Esophagus squamous epithelium (tissue), 5 donors: ENCODE results near the gene GRIN2D. TPM values are rescaled to one million over a fixed set of nuclear protein-coding genes. Genes with fewer than 3 reads are reported as not detected.

ENCODE experiments used
- DNase-seq: peaks from one replicate; lab custom pipeline; 2025; lab: John Stamatoyannopoulos, UW
- H3K27ac ChIP-seq, 4 donors: fragments of 200-600 bp; sonication (generic); one replicate each; pipeline ENCODE4 v1.5.1; 2016 to 2019; ENCODE audit warnings: mild to moderate bottlenecking in 1 of 4
- H3K27me3 ChIP-seq, 4 donors: fragments of 200-600 bp; sonication (generic); 1 replicate in 3 of 4; 2 replicates in 1 of 4; pipeline versions ENCODE4 v1.5.1 to v1.6.0; 2017 to 2021; ENCODE audit warnings: antibody characterized with exemption in 1 of 4
- H3K36me3 ChIP-seq, 3 donors: fragments of 200-600 bp; sonication (generic); one replicate each; pipeline ENCODE4 v1.5.1; 2016 to 2019
- H3K4me1 ChIP-seq, 3 donors: fragments of 200-600 bp; sonication (generic); one replicate each; pipeline ENCODE4 v1.5.1; 2017 to 2019
- H3K4me3 ChIP-seq, 4 donors: fragments of 200-600 bp; sonication (generic); 1 replicate in 3 of 4; 2 replicates in 1 of 4; pipeline ENCODE4 v1.5.1; 2016 to 2019; ENCODE audit warnings: mild to moderate bottlenecking in 2 of 4, moderate library complexity in 1 of 4
- H3K9me3 ChIP-seq, 3 donors: fragments of 200-600 bp; sonication (generic); one replicate each; pipeline ENCODE4 v1.5.1; 2016 to 2019
- POLR2A ChIP-seq, 4 donors: fragments of 450-650 bp; IDR thresholded peaks; one replicate each; pipeline ENCODE4 v1.6.1; 2017; ENCODE audit warnings: antibody characterized with exemption in 4 of 4, mild to moderate bottlenecking in 4 of 4, moderate library complexity in 3 of 4
- WGBS, 2 donors: methylation state at CpG; one replicate each; pipeline ENCODE4 v1.1.5; 2018; 5-methylcytosine and 5-hydroxymethylcytosine counted together
- intact Hi-C: fragments of 100-400 bp; cut with DNase I; formaldehyde crosslinking; loops from one replicate; pipeline ENCODE4 v1.15.0; 2022
- total RNA-seq, 4 donors: library from RNA; depleted of rRNA; stranded (reverse); fragments of >200 nt; gene quantifications; one replicate each; pipeline ENCODE4 v1.1.0, GENCODE V29; 2016
- TF ChIP-seq, protein P1 (sequence below), 6 experiments: fragments of 450-650 bp in 4 of 6; fragments of 200-600 bp in 2 of 6; sonication (generic) in 2 of 6; IDR thresholded peaks; one replicate each; pipeline ENCODE4 v1.5.1; 2016 to 2019; ENCODE audit warnings: antibody characterized with exemption in 6 of 6, mild to moderate bottlenecking in 4 of 6, moderate library complexity in 4 of 6
- donor health status: DM: yes; HTN: yes; CAD: no.

The GRIN2D gene
- total RNA-seq, 4 donors from 2014 or later, result 0.09 to 0.47 (median 0.15) TPM

DNA sequence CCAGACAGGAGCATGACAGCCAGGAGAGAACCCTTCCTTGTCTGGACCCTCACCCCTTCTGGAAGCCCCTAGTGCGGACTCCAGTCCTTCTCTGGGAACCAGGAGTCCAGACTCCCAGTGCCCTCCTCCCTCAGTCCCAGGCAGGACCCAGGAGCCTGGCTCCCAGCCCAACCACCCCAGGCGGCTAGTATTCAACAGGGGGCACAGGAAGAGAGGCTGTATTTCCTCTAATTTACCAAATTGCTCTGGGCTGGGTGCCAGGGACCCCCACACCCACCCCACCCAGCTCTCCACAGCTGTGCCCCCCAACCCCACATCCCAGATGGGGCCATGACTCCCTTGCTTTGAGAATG, 3.3 kb downstream of the GRIN2D start:
- Histone ChIP-seq H3K4me1 (peaks cover 20 to 53% (median 21%) of the 10 kb centered on the region in 3 donors), H3K27me3 (peaks cover 9 to 68% (median 30%) of the 10 kb centered on the region in 4 donors), H3K4me3 (no peak overlapping the region), H3K36me3 (no peaks in the 10 kb centered on the region), H3K27ac (no peak overlapping the region), H3K9me3 (no peaks in the 10 kb centered on the region)
- WGBS, 2 donors, result 40 to 100% methylated on average over 1 of the region's 2 CpGs
- TF ChIP-seq, protein P1, sequence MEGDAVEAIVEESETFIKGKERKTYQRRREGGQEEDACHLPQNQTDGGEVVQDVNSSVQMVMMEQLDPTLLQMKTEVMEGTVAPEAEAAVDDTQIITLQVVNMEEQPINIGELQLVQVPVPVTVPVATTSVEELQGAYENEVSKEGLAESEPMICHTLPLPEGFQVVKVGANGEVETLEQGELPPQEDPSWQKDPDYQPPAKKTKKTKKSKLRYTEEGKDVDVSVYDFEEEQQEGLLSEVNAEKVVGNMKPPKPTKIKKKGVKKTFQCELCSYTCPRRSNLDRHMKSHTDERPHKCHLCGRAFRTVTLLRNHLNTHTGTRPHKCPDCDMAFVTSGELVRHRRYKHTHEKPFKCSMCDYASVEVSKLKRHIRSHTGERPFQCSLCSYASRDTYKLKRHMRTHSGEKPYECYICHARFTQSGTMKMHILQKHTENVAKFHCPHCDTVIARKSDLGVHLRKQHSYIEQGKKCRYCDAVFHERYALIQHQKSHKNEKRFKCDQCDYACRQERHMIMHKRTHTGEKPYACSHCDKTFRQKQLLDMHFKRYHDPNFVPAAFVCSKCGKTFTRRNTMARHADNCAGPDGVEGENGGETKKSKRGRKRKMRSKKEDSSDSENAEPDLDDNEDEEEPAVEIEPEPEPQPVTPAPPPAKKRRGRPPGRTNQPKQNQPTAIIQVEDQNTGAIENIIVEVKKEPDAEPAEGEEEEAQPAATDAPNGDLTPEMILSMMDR (IDR thresholded peaks at IDR 0.05), result no peak
- no peak for TF ChIP-seq POLR2A (IDR thresholded peaks at IDR 0.05)
- no peak for DNase-seq
- intact Hi-C loops, result no loop called here

DNA sequence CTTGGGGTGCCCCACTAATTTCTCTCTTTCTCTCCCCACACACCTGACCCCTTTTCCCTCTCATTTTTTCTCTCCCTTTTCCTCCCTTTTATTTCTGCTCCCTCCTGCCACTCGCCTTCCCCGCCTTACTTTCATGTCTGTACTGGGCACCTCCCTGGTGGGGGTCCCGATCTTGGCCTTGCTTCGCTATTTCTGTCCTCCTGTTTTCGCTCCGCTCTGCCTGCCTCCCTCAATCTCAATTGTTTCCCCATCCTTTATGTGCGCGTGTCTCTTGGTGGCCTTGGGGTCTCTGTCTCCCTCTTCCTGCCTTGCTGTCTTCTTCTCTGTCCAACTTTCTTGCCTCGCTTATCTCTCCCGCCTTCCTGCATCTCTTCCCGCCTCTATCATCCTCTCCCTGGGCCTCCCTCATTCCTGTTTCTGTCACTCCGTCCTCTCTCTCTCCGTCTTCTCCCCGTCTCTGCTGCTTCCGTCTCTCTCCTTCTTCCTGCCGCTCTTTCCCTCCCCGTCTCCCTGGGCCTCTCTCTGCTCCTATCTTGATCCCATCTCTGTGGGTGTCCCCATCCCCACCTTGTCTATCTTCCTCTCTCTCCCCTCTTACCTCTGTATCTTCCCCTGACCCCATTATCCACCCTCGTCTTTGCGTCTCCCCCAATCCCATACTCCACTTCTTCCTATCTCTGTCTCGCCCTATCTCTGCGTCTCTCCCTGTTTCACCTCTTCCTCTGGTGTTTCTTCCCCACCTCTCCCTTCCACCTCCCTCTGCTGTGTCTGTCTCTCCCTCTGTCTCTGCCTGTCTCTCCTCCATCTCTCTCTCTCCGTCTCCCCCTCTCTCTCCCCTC, 4.0 kb downstream of the GRIN2D start:
- peak overlapping the region; percentile 25 to 68 (median 44) for H3K4me3 ChIP-seq
- TF ChIP-seq, protein P1 (IDR thresholded peaks at IDR 0.05), result no peak
- no peak for TF ChIP-seq POLR2A (IDR thresholded peaks at IDR 0.05)
- H3K36me3 ChIP-seq, result no peaks in the 10 kb centered on the region
- H3K4me1 ChIP-seq, result peaks cover 20 to 51% (median 21%) of the 10 kb centered on the region in 3 donors
- H3K27me3 ChIP-seq, result peaks cover 9 to 63% (median 30%) of the 10 kb centered on the region in 4 donors
- no peaks in the 10 kb centered on the region for H3K9me3 ChIP-seq
- intact Hi-C loops, result no loop called here
- 51 to 56% methylated on average over 22 of the region's 22 CpGs for WGBS, 2 donors
- no peak for DNase-seq
- no peak overlapping the region for H3K27ac ChIP-seq

DNA sequence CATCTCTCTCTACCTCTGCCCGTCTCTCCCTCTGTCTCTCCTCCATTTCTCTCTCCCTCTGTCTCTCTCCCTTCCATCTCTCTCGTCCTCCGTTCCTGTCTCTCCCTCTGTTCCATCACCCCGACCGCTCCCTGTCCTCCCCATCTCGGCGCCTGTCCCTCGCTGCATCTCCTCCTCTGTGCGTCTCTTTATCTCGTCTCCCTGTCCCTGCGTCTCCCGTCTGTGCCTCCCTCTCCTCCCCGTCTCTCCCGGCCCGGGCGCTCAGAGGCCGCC, 4.6 kb downstream of the GRIN2D start:
- peak overlapping the region; percentile 25 to 68 (median 44) for H3K4me3 ChIP-seq
- H3K27ac ChIP-seq, result peak overlapping the region in 3 of 4 donors; percentile 50 to 63 (median 58)
- no peak for TF ChIP-seq POLR2A (IDR thresholded peaks at IDR 0.05)
- TF ChIP-seq, protein P1 (IDR thresholded peaks at IDR 0.05), result no peak
- no peaks in the 10 kb centered on the region for H3K36me3 ChIP-seq
- peaks cover 20 to 51% (median 21%) of the 10 kb centered on the region in 3 donors for H3K4me1 ChIP-seq
- H3K9me3 ChIP-seq, result no peaks in the 10 kb centered on the region
- 3 to 5% methylated on average over 12 to 16 of the region's 17 CpGs for WGBS, 2 donors
- intact Hi-C loops, result no loop called here
- peaks cover 9 to 58% (median 30%) of the 10 kb centered on the region in 4 donors for H3K27me3 ChIP-seq
- no peak for DNase-seq

DNA sequence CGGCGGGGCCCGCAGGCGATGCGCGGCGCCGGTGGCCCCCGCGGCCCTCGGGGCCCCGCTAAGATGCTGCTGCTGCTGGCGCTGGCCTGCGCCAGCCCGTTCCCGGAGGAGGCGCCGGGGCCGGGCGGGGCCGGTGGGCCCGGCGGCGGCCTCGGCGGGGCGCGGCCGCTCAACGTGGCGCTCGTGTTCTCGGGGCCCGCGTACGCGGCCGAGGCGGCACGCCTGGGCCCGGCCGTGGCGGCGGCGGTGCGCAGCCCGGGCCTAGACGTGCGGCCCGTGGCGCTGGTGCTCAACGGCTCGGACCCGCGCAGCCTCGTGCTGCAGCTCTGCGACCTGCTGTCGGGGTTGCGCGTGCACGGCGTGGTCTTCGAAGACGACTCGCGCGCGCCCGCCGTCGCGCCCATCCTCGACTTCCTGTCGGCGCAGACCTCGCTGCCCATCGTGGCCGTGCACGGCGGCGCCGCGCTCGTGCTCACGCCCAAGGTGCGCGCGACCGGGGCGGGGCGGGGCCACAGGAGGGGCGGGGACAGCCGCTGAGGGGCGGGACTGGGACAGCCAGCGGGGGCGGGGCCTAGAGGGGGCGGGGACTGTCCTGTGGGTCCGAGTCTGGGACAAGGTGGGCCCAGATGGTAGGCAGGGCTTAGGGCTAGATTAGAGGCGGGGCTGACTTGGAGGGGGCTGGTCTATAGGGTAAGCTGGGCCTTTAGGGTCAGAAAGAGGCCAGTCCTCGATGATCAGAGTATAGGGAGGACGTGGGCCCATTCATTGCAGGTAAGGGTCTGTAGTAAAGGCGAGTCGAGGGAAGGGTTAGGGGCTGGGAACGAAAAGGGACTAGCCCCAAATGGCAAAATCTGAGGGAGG, 5.1 kb downstream of the GRIN2D start:
- no peak for DNase-seq
- peak in 2 of 4 donors; percentile 26 to 60 for TF ChIP-seq POLR2A (IDR thresholded peaks at IDR 0.05)
- TF ChIP-seq, protein P1 (IDR thresholded peaks at IDR 0.05), result no peak
- peak overlapping the region in 3 of 4 donors; percentile 50 to 63 (median 58) for H3K27ac ChIP-seq
- peak overlapping the region; percentile 25 to 68 (median 44) for H3K4me3 ChIP-seq
- H3K9me3 ChIP-seq, result no peaks in the 10 kb centered on the region
- peaks cover 15 to 46% (median 18%) of the 10 kb centered on the region in 3 donors for H3K4me1 ChIP-seq
- H3K27me3 ChIP-seq, result peaks cover 9 to 52% (median 29%) of the 10 kb centered on the region in 4 donors
- H3K36me3 ChIP-seq, result no peaks in the 10 kb centered on the region
- intact Hi-C loops, result no loop called here
- WGBS, 2 donors, result 15 to 52% methylated on average over 9 to 34 of the region's 104 CpGs
